Mesenchymal stem cell (in vitro differentiated cells and primary cell): ENCODE measurements around the gene GPANK1.
"Not testable (repeated sequence)": the region's sequence is repeated elsewhere in the genome, so short reads cannot be mapped to it uniquely, and the experiment has no call there.

Source experiments
- DNase-seq: peaks from one replicate; pipeline ENCODE4 v3.0.0-alpha.2; 2013
- H2AFZ ChIP-seq: one replicate; pipeline ENCODE4 v1.6.1; 2013; ENCODE audit warnings: low read depth, mild to moderate bottlenecking, control low read depth, inconsistent platforms, low read length, moderate library complexity
- H2AK5ac ChIP-seq: 2 replicates; pipeline ENCODE4 v1.6.1; 2013; ENCODE audit warnings: low read length, moderate library complexity, mild to moderate bottlenecking, inconsistent platforms; ENCODE audit not compliant: severe bottlenecking
- H2BK120ac ChIP-seq: one replicate; pipeline ENCODE4 v1.6.1; 2013; ENCODE audit warnings: low read depth, mild to moderate bottlenecking, inconsistent platforms, low read length, moderate library complexity
- H2BK12ac ChIP-seq, 2 experiments: one replicate each; pipeline ENCODE4 v1.6.1; 2013; ENCODE audit warnings: inconsistent platforms in 2 of 2, low read length in 2 of 2, mild to moderate bottlenecking in 2 of 2, moderate library complexity in 2 of 2, control low read depth in 1 of 2
- H2BK15ac ChIP-seq: one replicate; pipeline ENCODE4 v1.6.1; 2013; ENCODE audit warnings: mild to moderate bottlenecking, low read depth, inconsistent platforms; ENCODE audit not compliant: poor library complexity, severe bottlenecking
- H2BK5ac ChIP-seq: 2 replicates; pipeline ENCODE4 v1.6.1; 2013; ENCODE audit warnings: low read depth, mild to moderate bottlenecking, low read length, control low read depth, inconsistent platforms; ENCODE audit not compliant: poor library complexity, severe bottlenecking
- H3K14ac ChIP-seq, 2 experiments: one replicate each; pipeline ENCODE4 v1.6.1; 2013; ENCODE audit warnings: inconsistent platforms in 2 of 2, low read length in 2 of 2, control low read depth in 1 of 2, mild to moderate bottlenecking in 1 of 2, moderate library complexity in 1 of 2
- H3K18ac ChIP-seq, 2 experiments: one replicate each; pipeline ENCODE4 v1.6.1; 2013; ENCODE audit warnings: inconsistent platforms in 2 of 2, low read length in 2 of 2, control low read depth in 1 of 2, low read depth in 1 of 2, mild to moderate bottlenecking in 1 of 2
- H3K23ac ChIP-seq, 2 experiments: one replicate each; pipeline ENCODE4 v1.6.1; 2013; ENCODE audit warnings: inconsistent platforms in 2 of 2, low read length in 2 of 2, mild to moderate bottlenecking in 2 of 2, moderate library complexity in 2 of 2, control low read depth in 1 of 2
- H3K27ac ChIP-seq: 2 replicates; pipeline ENCODE4 v1.5.1; 2013; ENCODE audit warnings: mild to moderate bottlenecking, moderate library complexity, low read length, control low read depth, inconsistent platforms; ENCODE audit not compliant: poor library complexity, severe bottlenecking
- H3K27me3 ChIP-seq, 2 experiments: 2 replicates each; pipeline versions ENCODE4 v1.6.1 to v1.7.0; 2013; ENCODE audit warnings: low read length in 2 of 2, mild to moderate bottlenecking in 2 of 2, moderate library complexity in 2 of 2, control low read depth in 1 of 2, inconsistent platforms in 1 of 2; ENCODE audit not compliant: control insufficient read depth in 1 of 2, insufficient read depth in 1 of 2
- H3K36me3 ChIP-seq, 2 experiments: 2 replicates each; pipeline versions ENCODE4 v1.6.1 to v1.7.0; 2013; ENCODE audit warnings: low read length in 2 of 2, control low read depth in 1 of 2, inconsistent platforms in 1 of 2, low read depth in 1 of 2, mild to moderate bottlenecking in 1 of 2; ENCODE audit not compliant: insufficient read depth in 2 of 2, control insufficient read depth in 1 of 2
- H3K4ac ChIP-seq, 2 experiments: one replicate each; pipeline ENCODE4 v1.6.1; 2013; ENCODE audit warnings: inconsistent platforms in 2 of 2, low read length in 2 of 2, mild to moderate bottlenecking in 2 of 2, moderate library complexity in 2 of 2, control low read depth in 1 of 2, low read depth in 1 of 2
- H3K4me1 ChIP-seq: 2 replicates; pipeline ENCODE4 v1.6.1; 2013; ENCODE audit warnings: low read depth, low read length, control low read depth; ENCODE audit not compliant: control insufficient read depth, insufficient read depth
- H3K4me2 ChIP-seq: 2 replicates; pipeline ENCODE4 v1.6.1; 2013; ENCODE audit warnings: low read length, mild to moderate bottlenecking, inconsistent platforms; ENCODE audit not compliant: poor library complexity, severe bottlenecking
- H3K4me3 ChIP-seq, 2 experiments: 2 replicates each; pipeline versions ENCODE4 v1.5.1 to v1.7.0; 2013; ENCODE audit warnings: low read length in 2 of 2, mild to moderate bottlenecking in 2 of 2, control low read depth in 1 of 2, low read depth in 1 of 2; ENCODE audit not compliant: insufficient read depth in 1 of 2
- H3K79me1 ChIP-seq: replicated peaks from 2 replicates; pipeline ENCODE4 v1.6.1; 2013; ENCODE audit warnings: mild to moderate bottlenecking, control low read depth, low read length, inconsistent platforms; ENCODE audit not compliant: poor library complexity, severe bottlenecking
- H3K9ac ChIP-seq: 2 replicates; pipeline ENCODE4 v1.7.0; 2013; ENCODE audit warnings: mild to moderate bottlenecking, low read length, moderate library complexity
- H3K9me3 ChIP-seq: 2 replicates; pipeline ENCODE4 v1.7.0; 2013; ENCODE audit warnings: mild to moderate bottlenecking, low read length; ENCODE audit not compliant: control insufficient read depth
- H4K8ac ChIP-seq: one replicate; pipeline ENCODE4 v1.6.1; 2013; ENCODE audit warnings: inconsistent platforms, mild to moderate bottlenecking, low read length, moderate library complexity
- H4K91ac ChIP-seq: one replicate; pipeline ENCODE4 v1.6.1; 2013; ENCODE audit warnings: mild to moderate bottlenecking, low read length, inconsistent platforms
- WGBS: methylation state at CpG from one replicate; pipeline ENCODE4 v1.1.7; 2013; ENCODE audit warnings: mixed read lengths; 5-methylcytosine and 5-hydroxymethylcytosine counted together

The GPANK1 gene

DNA sequence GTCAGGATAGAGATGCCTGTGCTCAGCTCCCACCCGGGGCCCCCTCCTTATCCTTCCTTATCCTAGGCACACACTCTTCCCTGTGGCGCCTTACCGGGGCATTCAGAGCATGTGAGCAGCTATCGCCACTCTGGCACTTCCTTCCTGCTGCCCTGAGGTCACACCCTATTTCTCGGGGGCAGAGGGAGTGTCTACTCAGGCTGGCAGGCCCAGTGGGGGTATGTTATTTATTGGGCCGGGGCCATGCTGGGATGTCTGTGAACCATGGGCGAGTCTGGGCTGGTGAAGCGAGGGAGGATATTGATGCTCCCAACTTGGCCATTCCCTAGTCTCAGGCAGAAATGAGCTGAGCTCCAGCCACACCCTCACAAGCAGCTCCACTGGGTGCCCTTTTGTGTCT is 46.4 kb upstream of the GPANK1 start:
- Histone ChIP-seq H2AK5ac (no peak overlapping the region), H3K4me3 (no peak overlapping the region), H3K14ac (no peak overlapping the region), H3K4ac (no peak overlapping the region), H3K4me1 (peaks cover 4% of the 10 kb centered on the region), H3K27me3 (peaks cover 38 to 41% of the 10 kb centered on the region in 2 experiments), H2AFZ (no peak overlapping the region), H2BK12ac (no peak overlapping the region), H3K23ac (peak overlapping the region in 1 of 2 experiments; percentile 29), H3K79me1 (no peaks in the 10 kb centered on the region), H2BK120ac (no peak overlapping the region), H3K18ac (no peak overlapping the region), H3K9me3 (no peaks in the 10 kb centered on the region), H2BK5ac (no peak overlapping the region), H4K8ac (no peak overlapping the region), H3K4me2 (no peak overlapping the region), H3K9ac (no peak overlapping the region), H3K27ac (no peak overlapping the region), H2BK15ac (no peak overlapping the region), H4K91ac (no peak overlapping the region), H3K36me3 (peaks cover 0 to 3% of the 10 kb centered on the region in 2 experiments)
- WGBS: 86% methylated on average over 8 of the region's 8 CpGs
- DNase-seq: no peak

DNA sequence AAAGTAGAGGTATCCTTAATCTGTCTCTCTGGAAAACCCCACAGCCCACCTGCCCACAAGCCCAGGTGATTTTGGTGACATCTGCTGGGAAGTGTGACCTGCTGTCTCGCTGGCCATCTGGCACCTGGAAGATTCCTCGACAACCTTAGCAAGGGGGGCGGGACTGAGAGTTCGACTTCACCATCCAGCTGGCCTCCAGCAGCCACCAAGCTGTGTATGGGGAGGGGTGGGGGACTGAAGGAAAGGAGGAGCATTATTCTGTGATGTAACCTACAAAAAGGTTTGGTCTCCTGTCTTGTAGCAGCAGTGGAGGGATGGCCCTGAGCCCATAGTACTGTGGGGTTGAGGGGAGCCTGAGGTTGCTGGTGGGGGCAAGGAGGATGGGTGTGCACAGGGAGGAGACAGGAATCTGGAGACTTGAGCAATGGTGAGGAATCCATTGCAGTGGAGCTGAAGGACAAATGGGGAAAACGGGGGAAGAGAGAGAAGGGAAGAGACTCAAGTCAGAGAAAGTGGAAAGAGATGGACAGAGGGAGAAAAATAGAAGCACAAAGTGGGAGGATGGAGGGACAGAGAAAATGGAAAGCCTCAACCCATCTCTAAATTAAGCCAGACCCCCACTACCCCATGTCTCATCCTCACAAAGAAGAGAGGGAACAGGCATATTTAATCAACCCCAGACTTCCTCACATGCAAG is 45.9 kb upstream of the GPANK1 start:
- H3K4me2 ChIP-seq: no peak overlapping the region
- H2AFZ ChIP-seq: no peak overlapping the region
- H3K36me3 ChIP-seq: peaks cover 0 to 3% of the 10 kb centered on the region in 2 experiments
- no peak overlapping the region for H3K18ac ChIP-seq
- no peak overlapping the region for H3K9ac ChIP-seq
- H2BK15ac ChIP-seq: no peak overlapping the region
- H4K8ac ChIP-seq: no peak overlapping the region
- no peak overlapping the region for H3K14ac ChIP-seq
- H3K27me3 ChIP-seq: peaks cover 38 to 41% of the 10 kb centered on the region in 2 experiments
- peaks cover 4% of the 10 kb centered on the region for H3K4me1 ChIP-seq
- H3K27ac ChIP-seq: no peak overlapping the region
- 62% methylated on average over 5 of the region's 5 CpGs for whole genome bisulfite sequencing
- no peak overlapping the region for H3K4me3 ChIP-seq
- H2BK12ac ChIP-seq: no peak overlapping the region
- no peak overlapping the region for H3K4ac ChIP-seq
- no peak overlapping the region for H2BK5ac ChIP-seq
- H2BK120ac ChIP-seq: no peak overlapping the region
- H3K79me1 ChIP-seq: no peaks in the 10 kb centered on the region
- H4K91ac ChIP-seq: no peak overlapping the region
- H3K23ac ChIP-seq: no peak overlapping the region
- H2AK5ac ChIP-seq: no peak overlapping the region
- H3K9me3 ChIP-seq: no peaks in the 10 kb centered on the region
- no peak for DNase-seq

DNA sequence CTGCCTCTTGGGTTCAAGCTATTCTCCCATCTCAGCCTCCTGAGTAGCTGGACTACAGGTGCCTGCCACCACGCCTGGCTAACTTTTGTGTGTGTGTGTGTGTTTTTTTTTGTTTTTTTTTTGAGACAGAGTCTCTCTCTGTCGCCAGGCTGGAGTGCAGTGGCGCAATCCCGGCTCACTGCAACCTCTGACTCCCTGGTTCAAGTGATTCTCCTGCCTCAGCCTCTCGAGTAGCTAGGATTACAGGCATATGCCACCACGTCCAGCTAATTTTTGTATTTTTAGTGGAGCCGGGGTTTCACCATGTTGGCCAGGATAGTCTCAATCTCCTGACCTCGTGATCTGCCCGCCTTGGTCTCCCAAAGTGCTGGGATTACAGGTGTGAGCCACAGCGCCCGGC is 44.4 kb upstream of the GPANK1 start:
- H3K4me3 ChIP-seq, DNase-seq, H3K9ac ChIP-seq, H3K36me3 ChIP-seq, H2AK5ac ChIP-seq, H2BK12ac ChIP-seq, H3K23ac ChIP-seq, H3K4ac ChIP-seq, H3K14ac ChIP-seq, H3K9me3 ChIP-seq, H3K4me1 ChIP-seq, H3K18ac ChIP-seq, H4K8ac ChIP-seq, H2BK15ac ChIP-seq, H3K4me2 ChIP-seq, H3K79me1 ChIP-seq, H2AFZ ChIP-seq, H2BK5ac ChIP-seq, H2BK120ac ChIP-seq, H4K91ac ChIP-seq, H3K27ac ChIP-seq: not testable (repeated sequence)
- H3K27me3 ChIP-seq: peaks cover 28 to 36% of the 10 kb centered on the region in 2 experiments
- WGBS: 93% methylated on average over 11 of the region's 11 CpGs

DNA sequence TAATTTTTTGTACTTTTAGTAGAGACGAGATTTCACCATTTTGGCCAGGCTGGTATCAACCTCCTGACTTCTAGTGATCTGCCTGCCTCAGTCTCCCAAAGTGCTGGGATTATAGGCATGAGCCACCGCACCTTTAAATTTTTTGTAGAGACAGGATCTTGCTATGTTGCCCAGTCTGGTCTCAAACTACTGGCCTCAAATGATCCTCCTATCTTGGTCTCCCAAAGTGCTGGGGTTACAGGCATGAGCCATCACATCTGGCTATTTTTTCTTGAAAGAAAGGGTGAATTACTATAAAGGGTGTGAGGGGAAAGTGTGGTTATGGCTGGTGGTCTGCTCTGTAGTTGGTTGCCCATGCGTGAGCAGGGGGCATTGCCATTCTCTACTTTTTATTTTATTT is 43.4 kb upstream of the GPANK1 start:
- H3K4me3 ChIP-seq: no peak overlapping the region
- no peak overlapping the region for H3K9ac ChIP-seq
- H2AFZ ChIP-seq: no peak overlapping the region
- H2AK5ac ChIP-seq: no peak overlapping the region
- H3K14ac ChIP-seq: no peak overlapping the region
- H3K4me2 ChIP-seq: no peak overlapping the region
- no peak overlapping the region for H2BK15ac ChIP-seq
- H4K8ac ChIP-seq: no peak overlapping the region
- 99% methylated on average over 2 of the region's 3 CpGs for WGBS
- H3K23ac ChIP-seq: no peak overlapping the region
- H4K91ac ChIP-seq: no peak overlapping the region
- H3K4ac ChIP-seq: no peak overlapping the region
- peaks cover 19 to 30% of the 10 kb centered on the region in 2 experiments for H3K27me3 ChIP-seq
- H3K79me1 ChIP-seq: peaks cover 1% of the 10 kb centered on the region
- no peak overlapping the region for H2BK5ac ChIP-seq
- H3K9me3 ChIP-seq: no peaks in the 10 kb centered on the region
- no peak overlapping the region for H3K27ac ChIP-seq
- no peak overlapping the region for H3K18ac ChIP-seq
- DNase-seq: no peak
- H2BK120ac ChIP-seq: no peak overlapping the region
- H3K4me1 ChIP-seq: peaks cover 5% of the 10 kb centered on the region
- H2BK12ac ChIP-seq: no peak overlapping the region
- peaks cover 0 to 3% of the 10 kb centered on the region in 2 experiments for H3K36me3 ChIP-seq
